ENCODE measurements around the gene NKAIN2.
"Not testable (repeated sequence)": the region's sequence is repeated elsewhere in the genome, so short reads cannot be mapped to it uniquely, and the experiment has no call there.

Gene NKAIN2

DNA sequence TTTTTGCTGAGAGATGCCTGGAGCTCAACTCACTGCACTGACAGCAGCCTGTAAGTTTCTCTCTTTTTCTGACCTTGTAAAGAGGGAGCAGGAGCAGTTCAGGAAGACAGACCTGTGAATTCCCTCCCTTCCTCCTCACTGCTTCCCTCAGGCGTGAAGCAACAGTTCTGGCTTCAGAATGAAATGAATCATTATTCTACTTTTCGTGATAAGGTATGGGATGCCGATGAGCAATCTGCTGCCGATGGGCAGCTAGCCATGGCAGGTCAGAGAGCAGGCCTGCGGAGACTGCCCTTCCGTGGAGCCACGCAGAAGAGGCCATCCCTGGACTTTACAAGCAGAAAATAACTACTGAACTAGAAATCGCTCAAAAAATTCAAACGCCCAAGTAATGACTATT is 732.1 kb downstream of the NKAIN2 start:
- no peak for DNase-seq

- DNase-seq = no peak
These were observed 732.6 kb downstream of the NKAIN2 start for GRCh38 chr6:124536157-124536841.

DNA sequence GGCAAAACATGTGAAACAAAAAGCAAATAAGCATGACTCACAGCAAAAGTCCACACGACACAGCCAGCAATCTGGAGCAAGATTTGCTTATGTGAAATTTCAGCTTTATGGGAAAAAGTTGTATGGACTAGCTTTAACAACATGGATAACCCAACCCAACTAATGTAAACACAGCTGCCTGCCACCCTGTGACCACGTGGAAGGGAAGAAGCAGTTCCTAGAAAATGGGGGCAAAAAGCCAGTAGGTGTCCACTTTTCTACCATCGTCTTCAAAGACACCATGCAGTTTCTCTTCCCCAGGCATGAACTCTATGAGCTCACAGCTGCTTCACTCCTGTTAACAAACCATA is 733.2 kb downstream of the NKAIN2 start:
- DNase-seq = no peak

GRCh38 chr6:124539096-124539495 is 735.4 kb downstream of the NKAIN2 start:
- no peak for DNase-seq

GRCh38 chr6:124541573-124541972 is 737.9 kb downstream of the NKAIN2 start:
- DNase-seq = no peak

GRCh38 chr6:124546601-124547000 is 742.9 kb downstream of the NKAIN2 start:
- DNase-seq = no peak

DNA sequence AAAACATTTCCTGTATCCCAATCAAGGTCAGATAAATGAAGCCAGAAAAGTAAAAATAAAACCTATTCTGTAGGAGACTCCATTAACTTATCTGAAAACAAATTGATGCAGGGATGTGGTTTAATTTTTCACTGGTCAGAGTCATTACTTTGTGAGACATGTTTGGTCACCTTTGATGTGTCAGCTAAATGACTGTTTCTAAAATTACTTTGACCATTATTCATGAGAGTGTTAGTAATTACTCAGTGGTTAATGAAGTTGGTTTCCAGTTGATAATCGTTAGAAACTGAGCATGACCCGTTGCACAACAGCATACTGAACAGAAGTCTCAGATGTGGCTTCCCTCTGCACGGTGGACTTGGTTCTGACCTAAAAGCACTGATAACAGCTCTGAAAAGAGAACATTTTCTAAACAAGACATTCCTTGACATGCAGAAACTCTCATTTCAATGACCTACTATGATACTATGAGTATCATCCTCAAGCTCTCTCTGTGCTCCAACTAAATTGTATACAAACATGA is 748.1 kb downstream of the NKAIN2 start:
- no peak for DNase-seq

GRCh38 chr6:124557873-124558272 is 754.2 kb downstream of the NKAIN2 start:
- no peak for DNase-seq

DNA sequence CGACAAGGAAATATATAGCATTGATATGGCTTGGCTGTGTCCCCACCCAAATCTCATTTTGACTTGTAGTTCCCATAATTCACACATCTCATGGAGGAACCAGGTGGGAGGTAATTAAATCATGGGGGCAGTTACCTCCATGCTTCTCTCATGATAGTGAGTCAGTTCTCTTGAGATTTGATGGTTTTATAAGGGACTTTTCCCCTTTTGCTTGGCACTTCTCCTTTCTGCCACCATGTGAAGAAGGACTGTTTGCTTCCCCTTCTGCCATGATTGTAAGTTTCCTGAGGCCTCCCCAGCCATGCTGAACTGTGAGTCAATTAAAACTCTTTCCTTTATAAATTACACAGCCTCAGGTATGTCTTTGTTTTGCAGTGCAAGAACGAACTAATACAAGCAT is 756.4 kb downstream of the NKAIN2 start:
- not testable (repeated sequence) for DNase-seq

- no peak for DNase-seq
These were observed 757.4 kb downstream of the NKAIN2 start for GRCh38 chr6:124560873-124561567.

GRCh38 chr6:124561635-124562130 is 758.0 kb downstream of the NKAIN2 start:
- no peak for DNase-seq

- DNase-seq = not testable (repeated sequence)
These were observed 760.5 kb downstream of the NKAIN2 start for GRCh38 chr6:124564125-124564524.

DNA sequence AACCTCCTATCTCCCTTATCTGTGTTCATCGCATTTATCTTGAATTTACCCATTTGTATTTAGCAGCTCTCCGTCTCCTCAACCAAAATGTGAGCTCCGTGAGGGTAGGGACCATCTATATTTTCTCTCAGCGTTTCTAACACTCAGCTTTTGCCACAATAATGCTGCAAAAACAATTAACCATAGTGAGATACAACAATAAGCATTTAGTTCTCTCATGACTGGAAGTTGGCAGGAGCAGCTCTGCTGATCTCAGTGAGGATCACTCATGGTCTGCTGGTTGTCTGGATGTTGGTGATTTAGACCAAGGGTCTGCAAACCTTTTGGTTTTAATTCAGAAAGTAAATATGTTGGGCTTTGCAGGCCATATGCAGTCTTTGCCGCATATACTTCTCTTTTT is 763.7 kb downstream of the NKAIN2 start:
- DNase-seq = no peak

- DNase-seq = no peak
These were observed 770.3 kb downstream of the NKAIN2 start for GRCh38 chr6:124573953-124574352.

GRCh38 chr6:124577734-124578281 is 774.1 kb downstream of the NKAIN2 start:
- DNase-seq = no peak

DNA sequence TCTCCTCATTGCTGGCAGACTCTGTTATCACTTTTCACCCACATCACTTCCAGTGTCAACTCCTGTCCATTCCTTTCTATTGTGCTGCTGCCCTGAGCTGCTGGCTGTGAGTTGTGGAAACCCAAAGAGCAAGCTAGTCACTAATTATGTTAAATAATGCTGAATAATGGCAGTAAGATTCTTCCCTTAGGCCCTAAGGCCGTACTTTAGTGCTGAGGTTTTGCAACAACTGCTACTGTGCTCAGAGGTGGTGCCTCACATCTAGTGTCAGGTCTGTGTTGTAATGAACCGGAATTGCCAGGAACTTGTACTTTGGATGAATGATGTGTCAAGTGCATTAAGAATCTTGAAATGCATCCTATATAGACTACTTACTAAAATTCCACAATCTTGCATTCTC is 786.3 kb downstream of the NKAIN2 start:
- no peak for DNase-seq

- DNase-seq = no peak
These were observed 796.0 kb downstream of the NKAIN2 start for GRCh38 chr6:124599656-124600055.

- no peak for DNase-seq
These were observed 801.1 kb downstream of the NKAIN2 start for GRCh38 chr6:124604719-124605118.

DNA sequence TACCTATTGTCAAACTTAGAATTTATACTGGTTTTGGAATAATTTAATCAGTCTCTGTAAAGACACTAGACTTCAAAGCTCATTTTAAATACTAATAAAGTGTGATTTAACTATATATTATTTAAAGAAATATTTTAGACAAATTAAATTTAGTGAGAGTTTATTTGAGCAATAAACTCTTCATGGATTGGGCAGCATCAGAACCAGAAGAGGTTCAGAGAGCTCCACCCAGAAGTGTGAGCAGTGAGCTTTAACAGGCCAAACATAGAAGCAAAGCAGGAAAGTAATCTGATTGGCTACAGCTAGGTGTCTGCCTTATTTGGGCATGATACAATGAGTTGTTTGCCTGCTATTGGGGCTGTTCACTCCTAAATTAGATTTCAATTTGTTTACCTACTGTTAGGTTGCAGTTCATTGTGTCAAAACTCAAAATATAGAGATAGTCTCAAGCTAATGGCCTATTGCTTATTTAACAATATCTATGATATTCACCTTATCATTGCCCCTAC is 803.5 kb downstream of the NKAIN2 start:
- DNase-seq = no peak

GRCh38 chr6:124613031-124613430 is 809.4 kb downstream of the NKAIN2 start:
- no peak for DNase-seq

- DNase-seq = no peak
These were observed 818.7 kb downstream of the NKAIN2 start for GRCh38 chr6:124622351-124622750.

- DNase-seq = no peak
These were observed 830.0 kb downstream of the NKAIN2 start for GRCh38 chr6:124633655-124634054.

- DNase-seq = no peak
These were observed 836.8 kb downstream of the NKAIN2 start for GRCh38 chr6:124640432-124640831.

DNA sequence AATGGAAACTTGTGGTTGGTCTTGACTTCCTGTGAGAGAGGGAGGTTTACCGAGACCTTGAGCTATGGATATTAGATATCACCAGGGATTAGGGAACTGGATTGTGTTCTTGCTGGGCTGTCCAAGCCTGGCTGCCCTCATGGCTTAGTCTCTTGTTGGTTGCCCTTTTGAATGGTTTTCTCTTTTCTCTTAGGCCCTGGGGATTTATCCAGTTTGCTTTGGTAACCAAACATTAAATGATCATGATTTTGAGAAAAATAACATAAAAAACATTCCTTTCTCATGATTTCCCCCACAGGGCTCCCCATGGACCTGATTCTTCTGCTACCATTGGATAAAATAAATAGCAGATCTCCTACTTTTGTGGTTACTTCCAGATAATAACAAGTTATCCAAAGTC is 852.2 kb downstream of the NKAIN2 start:
- DNase-seq = no peak

Measured in stimulated activated CD4-positive, alpha-beta T cell treated with anti-CD3 and anti-CD28 coated beads, Interleukin-12 subunit alpha, Interleukin-12 subunit beta, amount 100 ng/mL, for 4 hours (primary cell).